Adrenal gland (tissue), 5 donors: Measurements from ENCODE around the gene OSBPL2.

Source experiments
- CTCF ChIP-seq, 6 experiments: fragments of 450-650 bp in 4 of 6; fragments of 200-600 bp in 2 of 6; sonication (generic) in 1 of 6; IDR thresholded peaks; 1 replicate in 5 of 6; 2 replicates in 1 of 6; pipeline versions ENCODE4 v1.5.1 to v1.8.0; 2016 to 2021; ENCODE audit warnings: antibody characterized with exemption in 6 of 6, mild to moderate bottlenecking in 2 of 6, moderate library complexity in 1 of 6
- POLR2A ChIP-seq, 2 donors: fragments of 450-650 bp; IDR thresholded peaks; one replicate each; pipeline ENCODE4 v1.6.1; 2017; ENCODE audit warnings: antibody characterized with exemption in 2 of 2, mild to moderate bottlenecking in 2 of 2, moderate library complexity in 1 of 2
- donor health status: DM: no; HTN: no; CAD: no.

- TF ChIP-seq CTCF (IDR thresholded peaks at IDR 0.05) (no peak), POLR2A (IDR thresholded peaks at IDR 0.05) (no peak)
Observed at GRCh38 chr20:62226707-62227590, 11.4 kb upstream of the OSBPL2 start.
